PC-9 (cell line): ENCODE results near the gene ITGA8. TPM values are rescaled to one million over a fixed set of nuclear protein-coding genes. Genes with fewer than 3 reads are reported as not detected.

Experiments
- BruUV-seq: library from RNA; stranded (reverse); fragments of 400-500 nt; replicated peaks from 2 replicates; lab custom pipeline; 2021; lab: Mats Ljungman, UMichigan
- CTCF ChIA-PET: fragments of 300-600 bp; sonication (Branson Sonifier 250); formaldehyde crosslinking; loops from one replicate; lab custom pipeline; 2022; ENCODE audit warnings: antibody characterized with exemption; lab: Charles Lee
- POLR2A ChIA-PET: fragments of 300-600 bp; sonication (Branson Sonifier 250); formaldehyde crosslinking; loops from one replicate; lab custom pipeline; 2022; ENCODE audit warnings: antibody characterized with exemption; ENCODE audit not compliant: unreplicated experiment; lab: Charles Lee
- DNase-seq, 2 experiments: peaks; one replicate each; pipeline versions ENCODE4 v3.0.0 to v3.0.0-alpha.2; 2015 to 2022; ENCODE audit warnings: mixed read lengths in 1 of 2
- H2AFZ ChIP-seq: fragments of 200-600 bp; sonication (generic); 2 replicates; pipeline ENCODE4 v1.8.1; 2017; ENCODE audit warnings: antibody characterized with exemption
- H3F3A ChIP-seq: fragments of 200-600 bp; sonication (generic); 2 replicates; pipeline ENCODE4 v1.8.1; 2017; ENCODE audit warnings: antibody characterized with exemption, mild to moderate bottlenecking, low read depth; ENCODE audit not compliant: insufficient read depth
- H3K27ac ChIP-seq: fragments of 200-600 bp; sonication (generic); 2 replicates; pipeline ENCODE4 v1.6.1; 2016; ENCODE audit warnings: mixed run types
- H3K27me3 ChIP-seq: fragments of 200-600 bp; sonication (generic); 2 replicates; pipeline ENCODE4 v1.6.1; 2016; ENCODE audit warnings: low read depth, mixed run types; ENCODE audit not compliant: insufficient read depth
- H3K36me3 ChIP-seq: fragments of 200-600 bp; sonication (generic); 2 replicates; pipeline ENCODE4 v1.6.1; 2016; ENCODE audit warnings: low read depth, mixed run types
- H3K4me1 ChIP-seq: fragments of 200-600 bp; sonication (generic); replicated peaks from 2 replicates; pipeline ENCODE4 v1.6.1; 2016; ENCODE audit warnings: mixed run types; ENCODE audit not compliant: insufficient read depth
- H3K4me2 ChIP-seq: fragments of 200-600 bp; sonication (generic); 2 replicates; pipeline ENCODE4 v1.6.1; 2017; ENCODE audit warnings: mixed run types
- H3K4me3 ChIP-seq: fragments of 200-600 bp; sonication (generic); 2 replicates; pipeline ENCODE4 v1.6.1; 2016; ENCODE audit warnings: mixed run types
- H3K79me2 ChIP-seq: fragments of 200-600 bp; sonication (generic); 2 replicates; pipeline ENCODE4 v1.6.1; 2017; ENCODE audit warnings: low read depth, mixed run types
- H3K9me2 ChIP-seq: fragments of 200-600 bp; sonication (generic); 2 replicates; pipeline ENCODE4 v1.8.1; 2017; ENCODE audit warnings: mild to moderate bottlenecking; ENCODE audit not compliant: insufficient read depth
- H3K9me3 ChIP-seq: fragments of 200-600 bp; sonication (generic); 2 replicates; pipeline ENCODE4 v1.8.1; 2016; ENCODE audit warnings: low read depth; ENCODE audit not compliant: insufficient read depth
- H4K20me1 ChIP-seq: fragments of 200-600 bp; sonication (generic); 2 replicates; pipeline ENCODE4 v1.8.1; 2017; ENCODE audit not compliant: insufficient read depth
- CTCF ChIP-seq: fragments of 200-600 bp; sonication (generic); conservative IDR thresholded peaks from 2 replicates; pipeline ENCODE4 v1.6.1; 2017; ENCODE audit warnings: mixed run types, antibody characterized with exemption, mild to moderate bottlenecking, moderate library complexity
- EZH2 ChIP-seq: fragments of 200-600 bp; sonication (generic); IDR thresholded peaks from 2 replicates; pipeline ENCODE4 v1.8.0; 2017; ENCODE audit warnings: antibody characterized with exemption, low read depth
- intact Hi-C: fragments of 100-400 bp; cut with micrococcal nuclease; formaldehyde crosslinking; loops from one replicate; pipeline ENCODE4 v1.10.0; 2022; ENCODE audit not compliant: unreplicated experiment
- total RNA-seq: library from RNA; stranded (reverse); gene quantifications from 2 replicates; pipeline ENCODE4 v1.2.3, GENCODE V29; 2021

The ITGA8 gene
- total RNA-seq, 1 experiment from 2014 or later = not detected

GRCh38 chr10:15754937-15755336 lies 35.2 kb upstream of the ITGA8 start:
- H3K4me2 ChIP-seq = no peak overlapping the region
- no peak for DNase-seq
- ChIA-PET POLR2A (interaction anchor here (0.6 kb wide), 1 partner anchor 199 kb away, joined by 3 read pairs; no protein-coding TSS in a partner anchor), CTCF (no interaction called here)
- H2AFZ ChIP-seq = no peak overlapping the region
- no peaks in the 10 kb centered on the region for H3F3A ChIP-seq
- no peaks in the 10 kb centered on the region for H3K4me1 ChIP-seq
- no peak overlapping the region for H3K4me3 ChIP-seq
- H3K9me3 ChIP-seq = no peaks in the 10 kb centered on the region
- TF ChIP-seq EZH2 = no peak
- no peak for TF ChIP-seq CTCF
- H4K20me1 ChIP-seq = no peaks in the 10 kb centered on the region
- H3K27ac ChIP-seq = no peak overlapping the region
- no TSS peak for BruUV-seq
- peaks cover 46% of the 10 kb centered on the region for H3K27me3 ChIP-seq
- no peaks in the 10 kb centered on the region for H3K36me3 ChIP-seq
- no peaks in the 10 kb centered on the region for H3K79me2 ChIP-seq
- intact Hi-C loops = no loop called here
- no peaks in the 10 kb centered on the region for H3K9me2 ChIP-seq

GRCh38 chr10:15751046-15751445 lies 31.3 kb upstream of the ITGA8 start:
- H3K4me3 ChIP-seq = no peak overlapping the region
- no peaks in the 10 kb centered on the region for H3K4me1 ChIP-seq
- no peak overlapping the region for H3K4me2 ChIP-seq
- H3K27ac ChIP-seq = no peak overlapping the region
- TF ChIP-seq CTCF = no peak
- no peak for TF ChIP-seq EZH2
- POLR2A ChIA-PET = no interaction called here
- H3F3A ChIP-seq = no peaks in the 10 kb centered on the region
- BruUV-seq = no TSS peak
- no peak for DNase-seq
- H3K36me3 ChIP-seq = no peaks in the 10 kb centered on the region
- no peak overlapping the region for H2AFZ ChIP-seq
- peaks cover 30% of the 10 kb centered on the region for H3K27me3 ChIP-seq
- H3K9me2 ChIP-seq = no peaks in the 10 kb centered on the region
- H3K79me2 ChIP-seq = no peaks in the 10 kb centered on the region
- intact Hi-C loops = no loop called here
- H4K20me1 ChIP-seq = no peaks in the 10 kb centered on the region
- CTCF ChIA-PET = no interaction called here
- H3K9me3 ChIP-seq = no peaks in the 10 kb centered on the region

DNA sequence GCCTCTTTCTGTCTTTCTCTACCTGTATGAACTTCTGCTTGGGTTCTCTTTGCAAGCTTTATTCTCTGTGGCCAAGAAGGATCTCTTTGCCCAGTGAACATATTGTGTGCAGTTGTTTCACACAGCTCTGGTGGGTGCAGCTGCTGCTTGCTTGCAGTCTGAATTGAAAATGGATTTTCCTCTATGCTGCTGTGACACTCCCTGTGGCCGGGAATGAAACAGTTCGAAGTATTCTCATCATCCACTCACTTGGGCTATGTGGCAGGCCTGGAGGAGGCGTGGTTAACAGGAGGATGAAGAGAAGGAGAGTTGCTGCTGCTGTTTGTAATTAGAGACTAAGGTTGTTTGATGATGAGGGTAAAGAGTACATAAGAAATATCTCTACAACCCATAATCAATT lies 28.4 kb upstream of the ITGA8 start:
- Histone ChIP-seq H3K36me3 (no peaks in the 10 kb centered on the region), H4K20me1 (no peaks in the 10 kb centered on the region), H3K9me2 (no peaks in the 10 kb centered on the region), H3K79me2 (no peaks in the 10 kb centered on the region), H3K27ac (no peak overlapping the region), H3F3A (no peaks in the 10 kb centered on the region), H2AFZ (no peak overlapping the region), H3K4me2 (no peak overlapping the region), H3K9me3 (no peaks in the 10 kb centered on the region), H3K4me3 (no peak overlapping the region), H3K4me1 (no peaks in the 10 kb centered on the region), H3K27me3 (peaks cover 11% of the 10 kb centered on the region)
- no peak for TF ChIP-seq EZH2
- TF ChIP-seq CTCF = no peak
- ChIA-PET POLR2A (no interaction called here), CTCF (no interaction called here)
- BruUV-seq = no TSS peak
- no peak for DNase-seq
- intact Hi-C loops = no loop called here
